Muscle of leg (tissue), 11 donors: ENCODE measurements around the gene ASB18. TPM values are rescaled to one million over a fixed set of nuclear protein-coding genes. Genes with fewer than 3 reads are reported as not detected.

Experiments
- DNase-seq: peaks from one replicate; pipeline ENCODE4 v3.0.0; 2013
- H3K27ac ChIP-seq: one replicate; pipeline ENCODE4 v1.5.1; 2013; ENCODE audit warnings: mild to moderate bottlenecking, low read length, control low read depth
- H3K27me3 ChIP-seq: one replicate; pipeline ENCODE4 v1.6.1; 2013; ENCODE audit warnings: low read length; ENCODE audit not compliant: control insufficient read depth, insufficient read depth
- H3K36me3 ChIP-seq: one replicate; pipeline ENCODE4 v1.6.1; 2013; ENCODE audit warnings: low read length; ENCODE audit not compliant: control insufficient read depth, insufficient read depth
- H3K4me1 ChIP-seq: one replicate; pipeline ENCODE4 v1.6.1; 2013; ENCODE audit warnings: low read length; ENCODE audit not compliant: control insufficient read depth, insufficient read depth
- H3K4me3 ChIP-seq: one replicate; pipeline ENCODE4 v1.5.1; 2013; ENCODE audit warnings: low read length, control low read depth
- H3K9me3 ChIP-seq: replicated peaks from 2 replicates; pipeline ENCODE4 v1.6.1; 2013; ENCODE audit warnings: low read depth, low read length; ENCODE audit not compliant: control insufficient read depth
- WGBS: methylation state at CpG from one replicate; pipeline ENCODE4 v1.1.5; 2013; ENCODE audit warnings: missing lambda C conversion rate; ENCODE audit not compliant: insufficient coverage; 5-methylcytosine and 5-hydroxymethylcytosine counted together
- polyA plus RNA-seq, 8 donors: library from polyadenylated mRNA; unstranded; fragments of 120-200 nt; gene quantifications; one replicate each; pipeline versions ENCODE4 v1.2.1 to v1.2.3, GENCODE V29; 2013; ENCODE audit warnings: inconsistent platforms in 1 of 8, low replicate concordance in 1 of 8; ENCODE audit not compliant: insufficient read length in 8 of 8, insufficient read depth in 1 of 8
- total RNA-seq: library from RNA; stranded (reverse); fragments of 120-200 nt; gene quantifications from one replicate; pipeline ENCODE4 v1.2.4, GENCODE V29; 2013

ASB18 gene
- total and polyA plus RNA-seq, 9 donors, result 2.9 to 11.0 (median 5.4) TPM

- no peak overlapping the region for H3K4me3 ChIP-seq
Observed at GRCh38 chr2:236158969-236159777, 105.0 kb downstream of the ASB18 start.

GRCh38 chr2:236157815-236158498 is 106.2 kb downstream of the ASB18 start:
- Histone ChIP-seq H3K27ac (no peak overlapping the region), H3K27me3 (peaks cover 61% of the 10 kb centered on the region), H3K4me3 (no peak overlapping the region), H3K36me3 (no peaks in the 10 kb centered on the region), H3K9me3 (peaks cover 2% of the 10 kb centered on the region), H3K4me1 (peaks cover 5% of the 10 kb centered on the region)
- no peak for DNase-seq
- 73% methylated on average over 2 of the region's 10 CpGs for WGBS

More at GRCh38 chr2:236158969-236159777, 105.0 kb downstream of the ASB18 start:
- no peaks in the 10 kb centered on the region for H3K36me3 ChIP-seq
- H3K9me3 ChIP-seq, result no peaks in the 10 kb centered on the region
- H3K27ac ChIP-seq, result no peak overlapping the region
- H3K27me3 ChIP-seq, result peaks cover 73% of the 10 kb centered on the region
- H3K4me1 ChIP-seq, result peaks cover 12% of the 10 kb centered on the region
- 11% methylated on average over 32 of the region's 45 CpGs for WGBS
- no peak for DNase-seq

GRCh38 chr2:236157366-236157765 is 106.8 kb downstream of the ASB18 start:
- WGBS, result no CpG with 5 or more reads among the region's 6 CpGs
- Histone ChIP-seq H3K9me3 (peaks cover 3% of the 10 kb centered on the region), H3K36me3 (no peaks in the 10 kb centered on the region), H3K27me3 (peaks cover 55% of the 10 kb centered on the region), H3K4me3 (no peak overlapping the region), H3K4me1 (peaks cover 5% of the 10 kb centered on the region), H3K27ac (no peak overlapping the region)
- DNase-seq, result no peak

GRCh38 chr2:236156860-236157194 is 107.4 kb downstream of the ASB18 start:
- WGBS, result no CpG with 5 or more reads among the region's 7 CpGs
- peaks cover 5% of the 10 kb centered on the region for H3K4me1 ChIP-seq
- peaks cover 50% of the 10 kb centered on the region for H3K27me3 ChIP-seq
- DNase-seq, result no peak
- H3K36me3 ChIP-seq, result no peaks in the 10 kb centered on the region
- H3K27ac ChIP-seq, result no peak overlapping the region
- peaks cover 3% of the 10 kb centered on the region for H3K9me3 ChIP-seq
- H3K4me3 ChIP-seq, result no peak overlapping the region

- H3K4me3 ChIP-seq, result no peak overlapping the region
- H3K4me1 ChIP-seq, result peaks cover 5% of the 10 kb centered on the region
- H3K27me3 ChIP-seq, result peaks cover 45% of the 10 kb centered on the region
- WGBS, result 85% methylated on average over 16 of the region's 16 CpGs
- no peaks in the 10 kb centered on the region for H3K36me3 ChIP-seq
- no peak overlapping the region for H3K27ac ChIP-seq
- no peak for DNase-seq
- peaks cover 3% of the 10 kb centered on the region for H3K9me3 ChIP-seq
Observed at GRCh38 chr2:236156095-236156859, 107.9 kb downstream of the ASB18 start.

GRCh38 chr2:236155406-236155805 is 108.8 kb downstream of the ASB18 start:
- no peak overlapping the region for H3K4me3 ChIP-seq
- peaks cover 5% of the 10 kb centered on the region for H3K4me1 ChIP-seq
- no peaks in the 10 kb centered on the region for H3K36me3 ChIP-seq
- no CpG with 5 or more reads among the region's 3 CpGs for WGBS
- DNase-seq, result no peak
- H3K27ac ChIP-seq, result no peak overlapping the region
- peaks cover 36% of the 10 kb centered on the region for H3K27me3 ChIP-seq
- H3K9me3 ChIP-seq, result peaks cover 3% of the 10 kb centered on the region

- Histone ChIP-seq H3K9me3 (no peaks in the 10 kb centered on the region), H3K36me3 (no peaks in the 10 kb centered on the region), H3K27me3 (peaks cover 6% of the 10 kb centered on the region), H3K4me1 (peaks cover 9% of the 10 kb centered on the region), H3K4me3 (no peak overlapping the region), H3K27ac (no peak overlapping the region)
- DNase-seq, result no peak
- no CpG with 5 or more reads among the region's 7 CpGs for WGBS
Observed at GRCh38 chr2:236146436-236146835, 117.8 kb downstream of the ASB18 start.

- no peak overlapping the region for H3K4me3 ChIP-seq
- no peaks in the 10 kb centered on the region for H3K9me3 ChIP-seq
- peaks cover 8% of the 10 kb centered on the region for H3K27me3 ChIP-seq
- peaks cover 9% of the 10 kb centered on the region for H3K4me1 ChIP-seq
- DNase-seq, result no peak
- no peaks in the 10 kb centered on the region for H3K36me3 ChIP-seq
- H3K27ac ChIP-seq, result no peak overlapping the region
- 87% methylated on average over 6 of the region's 10 CpGs for WGBS
Observed at GRCh38 chr2:236143811-236144210, 120.4 kb downstream of the ASB18 start.
